Endothelial cell of umbilical vein (primary cell): Measurements from ENCODE around the gene TJP3. TPM values are rescaled to one million over a fixed set of nuclear protein-coding genes. Genes with fewer than 3 reads are reported as not detected.

Experiments used
- BruUV-seq: library from RNA; stranded (reverse); fragments of 400-500 nt; replicated peaks from 2 replicates; lab custom pipeline; 2021; lab: Mats Ljungman, UMichigan
- CTCF ChIA-PET: fragments of 300-600, 350-600 bp; sonication (Branson Sonifier 250); formaldehyde crosslinking; loops from one replicate; lab custom pipeline; 2021; ENCODE audit warnings: antibody characterized with exemption, inconsistent platforms; lab: Charles Lee
- POLR2A ChIA-PET: fragments of 300-600, 350-600 bp; sonication (Branson Sonifier 250); formaldehyde crosslinking; loops from one replicate; lab custom pipeline; 2021; ENCODE audit warnings: antibody characterized with exemption, inconsistent platforms; lab: Charles Lee
- DNase-seq: peaks from one replicate; pipeline ENCODE4 v3.0.0-alpha.2; 2011; ENCODE audit warnings: low read depth, low spot score
- FAIRE-seq: peaks from 2 replicates; lab custom pipeline; 2011; peaks lifted over from hg19 to GRCh38; lab: Jason Lieb, UNC
- H2AFZ ChIP-seq: 2 replicates; pipeline ENCODE4 v1.6.0; 2012; ENCODE audit warnings: low read depth, low read length, control low read depth, inconsistent platforms
- H3K27ac ChIP-seq: 2 replicates; pipeline ENCODE4 v1.5.1; 2011; ENCODE audit warnings: low read depth, mild to moderate bottlenecking, control low read depth, low read length, moderate library complexity; ENCODE audit not compliant: insufficient read depth
- H3K27me3 ChIP-seq, 2 experiments: 2 replicates each; pipeline versions ENCODE4 v1.6.0 to v1.6.1; 2011; ENCODE audit warnings: low read length in 2 of 2, mixed read lengths in 1 of 2; ENCODE audit not compliant: control insufficient read depth in 2 of 2, insufficient read depth in 2 of 2
- H3K36me3 ChIP-seq, 2 experiments: 2 replicates in 1 of 2; 3 replicates in 1 of 2; pipeline ENCODE4 v1.5.1; 2011; ENCODE audit warnings: low read length in 2 of 2, mild to moderate bottlenecking in 1 of 2, moderate library complexity in 1 of 2; ENCODE audit not compliant: control insufficient read depth in 2 of 2, insufficient read depth in 2 of 2; ENCODE audit errors: extremely low read depth in 1 of 2
- H3K4me1 ChIP-seq: 3 replicates; pipeline ENCODE4 v1.5.1; 2011; ENCODE audit warnings: mild to moderate bottlenecking, low read length; ENCODE audit not compliant: control insufficient read depth, insufficient read depth; ENCODE audit errors: extremely low read depth
- H3K4me2 ChIP-seq: 2 replicates; pipeline ENCODE4 v1.6.1; 2011; ENCODE audit warnings: low read length, control low read depth, mixed read lengths; ENCODE audit not compliant: insufficient read depth
- H3K4me3 ChIP-seq, 3 experiments: fragments of 200-600 bp in 1 of 3; sonication (generic), shearing (Covaris generic) in 1 of 3; replicated peaks in 1 of 3; 2 replicates each; pipeline ENCODE4 v1.5.1; 2011 to 2016; ENCODE audit warnings: control low read depth in 3 of 3, low read length in 3 of 3, mild to moderate bottlenecking in 2 of 3, inconsistent platforms in 1 of 3, low read depth in 1 of 3, moderate library complexity in 1 of 3; ENCODE audit not compliant: insufficient read depth in 1 of 3
- H3K79me2 ChIP-seq: 2 replicates; pipeline ENCODE4 v1.6.0; 2012; ENCODE audit warnings: low read length, inconsistent platforms; ENCODE audit not compliant: control insufficient read depth, insufficient read depth
- H3K9ac ChIP-seq: replicated peaks from 2 replicates; pipeline ENCODE3; 2011; ENCODE audit warnings: low read length, control low read depth; ENCODE audit not compliant: insufficient read depth; ENCODE audit errors: extremely low read depth
- H3K9me1 ChIP-seq: replicated peaks from 3 replicates; pipeline ENCODE4 v1.6.0; 2011; ENCODE audit warnings: mild to moderate bottlenecking, low read length; ENCODE audit not compliant: control insufficient read depth, insufficient read depth; ENCODE audit errors: extremely low read depth
- H3K9me3 ChIP-seq: replicated peaks from 2 replicates; pipeline ENCODE4 v1.5.1; 2012; ENCODE audit warnings: low read length, inconsistent platforms; ENCODE audit not compliant: control insufficient read depth, insufficient read depth
- H4K20me1 ChIP-seq: replicated peaks from 2 replicates; pipeline ENCODE3; 2011; ENCODE audit warnings: mild to moderate bottlenecking, low read length; ENCODE audit not compliant: control insufficient read depth, insufficient read depth; ENCODE audit errors: extremely low read depth
- EZH2 ChIP-seq: IDR thresholded peaks from 2 replicates; pipeline ENCODE4 v1.6.1; 2012; ENCODE audit warnings: borderline replicate concordance, low read depth, mild to moderate bottlenecking, moderate library complexity, low read length, inconsistent platforms; ENCODE audit not compliant: severe bottlenecking
- FOS ChIP-seq: IDR thresholded peaks from 2 replicates; pipeline ENCODE4 v1.6.1; 2011; ENCODE audit warnings: mild to moderate bottlenecking, low read length, moderate library complexity, borderline replicate concordance; ENCODE audit not compliant: insufficient read depth
- GATA2 ChIP-seq: IDR thresholded peaks from 2 replicates; pipeline ENCODE4 v1.7.0; 2011; ENCODE audit warnings: low read depth, mild to moderate bottlenecking, moderate library complexity, mixed read lengths, low read length; ENCODE audit not compliant: insufficient read length, insufficient read depth
- JUN ChIP-seq: IDR thresholded peaks from 2 replicates; pipeline ENCODE4 v1.6.1; 2011; ENCODE audit warnings: borderline replicate concordance, low read depth; ENCODE audit not compliant: insufficient read length, insufficient read depth
- MYC ChIP-seq: IDR thresholded peaks from one replicate; pipeline ENCODE4 v1.6.1; 2011; ENCODE audit warnings: mild to moderate bottlenecking, low read depth, low read length
- POLR2A ChIP-seq: IDR thresholded peaks from 2 replicates; pipeline ENCODE4 v1.6.1; 2012; ENCODE audit warnings: low read depth, mild to moderate bottlenecking, control low read depth, low read length
- POLR2AphosphoS5 ChIP-seq: IDR thresholded peaks from 2 replicates; pipeline ENCODE4 v1.6.1; 2012; ENCODE audit warnings: low read depth, mild to moderate bottlenecking, control low read depth, low read length, moderate library complexity; ENCODE audit not compliant: insufficient read depth
- dilution Hi-C: fragments of 300-500 bp; cut with MboI; formaldehyde crosslinking; loops from one replicate; pipeline ENCODE4 v1.15.0; 2019; ENCODE audit warnings: low sequenced_read_pairs; ENCODE audit not compliant: extremely low pct_ligation_motif_present
- intact Hi-C: fragments of 100-400 bp; cut with micrococcal nuclease; formaldehyde crosslinking; loops from one replicate; pipeline ENCODE4 v1.10.0; 2022
- polyA plus RNA-seq, 4 experiments: library from polyadenylated mRNA; depleted of rRNA in 3 of 4; stranded (reverse) in 3 of 4; unstranded in 1 of 4; fragments of >200 nt; gene quantifications; 2 replicates each; pipeline versions ENCODE4 v1.2.1 to v1.2.3, GENCODE V29; 2011 to 2012; ENCODE audit warnings: missing spikeins in 1 of 4
- total RNA-seq: library from RNA; stranded (reverse); gene quantifications from 2 replicates; pipeline ENCODE4 v1.2.3, GENCODE V29; 2021
- TF ChIP-seq, protein P1 (sequence below): IDR thresholded peaks from 2 replicates; pipeline ENCODE4 v1.6.1; 2011; ENCODE audit not compliant: insufficient read depth, insufficient read length
- TF ChIP-seq, protein P2 (sequence below), 2 donors: IDR thresholded peaks; 1 replicate in 1 of 2; 2 replicates in 1 of 2; pipeline ENCODE4 v1.5.1; 2011; ENCODE audit warnings: low read length in 2 of 2, mild to moderate bottlenecking in 2 of 2, moderate library complexity in 2 of 2, control low read depth in 1 of 2, inconsistent platforms in 1 of 2, low read depth in 1 of 2; ENCODE audit not compliant: insufficient read depth in 1 of 2; ENCODE audit errors: extremely low read depth in 1 of 2

Gene TJP3
- total and polyA plus RNA-seq, 2 donors (not counting 3 experiments of a cell fraction or from before 2014, with no cell fraction given), result 0.10 TPM; not detected in 1

DNA sequence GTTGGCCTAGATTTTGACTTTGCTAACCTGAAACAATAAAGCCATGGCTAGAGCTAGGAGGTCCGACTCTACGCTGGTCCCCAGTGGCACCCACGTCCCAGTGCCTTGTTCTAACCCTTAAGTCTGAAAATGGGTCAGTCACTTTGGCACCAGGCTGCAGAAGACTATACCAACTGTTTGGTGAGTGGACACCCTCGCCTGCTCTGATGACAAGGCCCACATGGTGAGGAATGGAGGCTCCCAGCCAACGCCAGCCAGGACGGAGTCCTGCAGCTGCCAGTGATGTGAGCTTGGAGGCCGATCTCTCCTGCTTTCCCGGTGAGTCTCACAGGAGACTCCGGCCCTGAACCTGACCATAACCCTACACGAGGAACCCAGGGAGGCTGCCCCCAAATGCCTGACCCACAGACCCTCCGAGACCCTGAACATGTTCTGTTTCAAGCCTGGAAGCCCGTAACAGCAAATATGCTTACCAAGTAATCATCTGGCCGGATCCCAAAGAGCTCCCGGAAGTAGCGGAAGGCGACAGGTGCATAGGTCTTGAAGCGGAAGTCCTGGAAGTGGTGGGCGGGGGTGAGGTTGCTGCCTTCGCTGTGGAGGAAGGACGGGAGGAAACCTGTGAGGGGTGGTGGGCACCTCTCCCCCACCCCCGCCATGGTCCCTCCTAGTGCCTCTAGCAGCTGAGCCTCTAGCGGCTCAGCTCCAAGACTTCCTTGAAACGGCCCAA is 47.5 kb upstream of the TJP3 start:
- intact Hi-C loops, result no loop called here
- Histone ChIP-seq H3K9me3 (no peaks in the 10 kb centered on the region), H3K36me3 (peaks cover 0 to 58% of the 10 kb centered on the region in 2 experiments), H3K79me2 (no peaks in the 10 kb centered on the region), H3K9me1 (no peaks in the 10 kb centered on the region), H3K27me3 (no peaks in the 10 kb centered on the region), H3K27ac (no peak overlapping the region), H3K4me3 (no peak overlapping the region), H3K4me1 (no peaks in the 10 kb centered on the region), H2AFZ (no peak overlapping the region), H3K4me2 (no peak overlapping the region), H4K20me1 (no peaks in the 10 kb centered on the region), H3K9ac (no peak overlapping the region)
- FAIRE-seq (no peak), DNase-seq (no peak)
- ChIA-PET POLR2A (no interaction called here), CTCF (interaction anchor here (0.6 to 1.3 kb wide), 4 partner anchors 32 to 44 kb away, joined by 3 to 9 read pairs (median 4); partner anchors contain the start of gene PIP5K1C)
- dilution Hi-C loops, result no loop called here
- no peak for TF ChIP-seq GATA2
- no peak for TF ChIP-seq POLR2A
- TF ChIP-seq, protein P1, sequence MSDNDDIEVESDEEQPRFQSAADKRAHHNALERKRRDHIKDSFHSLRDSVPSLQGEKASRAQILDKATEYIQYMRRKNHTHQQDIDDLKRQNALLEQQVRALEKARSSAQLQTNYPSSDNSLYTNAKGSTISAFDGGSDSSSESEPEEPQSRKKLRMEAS, result no peak
- TF ChIP-seq POLR2AphosphoS5, result no peak
- no peak for TF ChIP-seq EZH2
- no peak for TF ChIP-seq MYC
- no peak for TF ChIP-seq JUN
- no peak for TF ChIP-seq FOS
- TF ChIP-seq, protein P2, sequence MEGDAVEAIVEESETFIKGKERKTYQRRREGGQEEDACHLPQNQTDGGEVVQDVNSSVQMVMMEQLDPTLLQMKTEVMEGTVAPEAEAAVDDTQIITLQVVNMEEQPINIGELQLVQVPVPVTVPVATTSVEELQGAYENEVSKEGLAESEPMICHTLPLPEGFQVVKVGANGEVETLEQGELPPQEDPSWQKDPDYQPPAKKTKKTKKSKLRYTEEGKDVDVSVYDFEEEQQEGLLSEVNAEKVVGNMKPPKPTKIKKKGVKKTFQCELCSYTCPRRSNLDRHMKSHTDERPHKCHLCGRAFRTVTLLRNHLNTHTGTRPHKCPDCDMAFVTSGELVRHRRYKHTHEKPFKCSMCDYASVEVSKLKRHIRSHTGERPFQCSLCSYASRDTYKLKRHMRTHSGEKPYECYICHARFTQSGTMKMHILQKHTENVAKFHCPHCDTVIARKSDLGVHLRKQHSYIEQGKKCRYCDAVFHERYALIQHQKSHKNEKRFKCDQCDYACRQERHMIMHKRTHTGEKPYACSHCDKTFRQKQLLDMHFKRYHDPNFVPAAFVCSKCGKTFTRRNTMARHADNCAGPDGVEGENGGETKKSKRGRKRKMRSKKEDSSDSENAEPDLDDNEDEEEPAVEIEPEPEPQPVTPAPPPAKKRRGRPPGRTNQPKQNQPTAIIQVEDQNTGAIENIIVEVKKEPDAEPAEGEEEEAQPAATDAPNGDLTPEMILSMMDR (IDR thresholded peaks at IDR 0.05; ENCODE audit: extremely low read depth in 1 of 2, insufficient read depth in 1 of 2, low read depth in 1 of 2, low read length in 2 of 2), result no peak
- BruUV-seq, result no TSS peak
